Head of caudate nucleus (tissue), 42 donors: ENCODE results near the gene SLC9C1.
"Not testable (repeated sequence)": the region's sequence is repeated elsewhere in the genome, so short reads cannot be mapped to it uniquely, and the experiment has no call there.

Source experiments
- DNase-seq, 42 donors: peaks; one replicate each; pipeline versions ENCODE4 v3.0.0 to v3.0.0-alpha.2; 2020 to 2021; ENCODE audit warnings: mixed read lengths in 7 of 42
- intact Hi-C: fragments of 100-400 bp; cut with DNase I; formaldehyde crosslinking; loops from one replicate; pipeline ENCODE4 v1.15.0; 2022

SLC9C1 gene

DNA sequence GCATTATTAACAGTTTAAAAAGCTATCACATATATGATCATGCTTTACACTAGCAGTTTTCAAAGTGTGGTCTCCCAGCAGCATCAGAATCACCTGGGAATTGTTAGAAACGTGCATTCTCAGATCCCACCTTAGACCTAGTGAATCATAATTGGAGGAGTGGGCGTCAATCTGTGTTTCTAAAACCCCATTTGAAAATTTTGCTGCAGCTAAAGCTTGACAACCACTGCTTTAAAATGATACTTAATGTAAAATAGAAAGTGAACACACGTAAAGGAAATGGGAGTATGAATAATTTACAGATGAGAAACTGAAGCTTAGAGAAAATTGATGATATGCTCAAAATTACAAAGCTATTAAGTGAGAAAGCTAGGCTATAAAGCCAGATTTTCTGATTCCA, 62.3 kb downstream of the SLC9C1 start:
- intact Hi-C loops: no loop called here
- DNase-seq: no peak

DNA sequence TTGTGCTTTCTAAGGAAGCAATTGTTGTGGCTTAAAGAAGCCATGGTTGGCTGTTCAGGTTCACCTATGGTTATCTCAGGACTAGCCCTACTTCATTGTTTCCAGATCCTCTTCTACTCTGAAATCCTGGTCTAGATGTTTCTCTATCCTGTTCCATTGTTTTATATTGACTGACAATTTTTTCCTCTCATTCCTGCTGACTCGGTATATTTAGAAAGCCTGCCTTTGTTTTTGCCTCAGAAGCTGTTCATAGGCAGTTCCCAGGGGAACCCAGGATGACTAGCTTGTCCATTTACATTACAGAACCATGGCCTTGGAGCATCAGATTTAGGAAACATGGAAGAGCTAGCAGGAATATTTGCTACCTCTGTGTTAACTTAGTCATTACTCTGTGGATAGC, 64.0 kb downstream of the SLC9C1 start:
- no peak for DNase-seq
- intact Hi-C loops: no loop called here

DNA sequence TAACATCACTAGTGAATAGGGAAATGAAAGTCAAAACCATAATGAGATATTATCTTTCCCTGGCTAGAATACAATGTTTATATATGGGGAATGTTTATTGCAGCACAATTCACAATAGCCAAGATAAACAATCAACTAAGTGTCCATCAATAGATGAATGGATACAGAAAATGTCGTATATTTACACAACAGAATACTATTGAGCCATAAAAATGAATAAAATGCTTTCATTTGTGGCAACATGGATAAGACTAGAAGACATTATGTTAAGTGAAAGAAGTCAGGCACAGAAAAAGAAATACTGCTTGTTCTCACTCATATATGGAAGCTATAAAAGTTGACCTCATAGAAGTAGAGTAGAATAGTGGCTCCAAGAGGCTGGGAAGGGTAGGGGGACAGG, 65.2 kb downstream of the SLC9C1 start:
- intact Hi-C loops: no loop called here
- DNase-seq: no peak

DNA sequence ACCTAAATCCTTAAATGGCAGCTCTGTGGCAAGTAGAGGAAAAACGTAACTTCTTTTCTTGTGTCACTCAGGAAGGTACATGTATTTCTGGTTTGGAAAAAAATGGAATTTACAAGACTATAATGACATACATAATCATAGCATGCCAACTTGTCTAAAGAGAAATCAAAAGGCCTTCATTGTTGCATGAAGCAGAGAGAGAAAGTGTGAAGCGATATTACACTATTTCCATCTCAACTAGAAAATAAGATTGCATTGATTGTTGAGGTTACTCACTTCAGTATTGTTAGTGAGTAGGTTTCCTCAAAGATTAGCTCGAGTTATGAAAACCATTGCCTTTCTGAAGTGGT, 93.7 kb downstream of the SLC9C1 start:
- intact Hi-C loops: no loop called here
- no peak for DNase-seq

DNA sequence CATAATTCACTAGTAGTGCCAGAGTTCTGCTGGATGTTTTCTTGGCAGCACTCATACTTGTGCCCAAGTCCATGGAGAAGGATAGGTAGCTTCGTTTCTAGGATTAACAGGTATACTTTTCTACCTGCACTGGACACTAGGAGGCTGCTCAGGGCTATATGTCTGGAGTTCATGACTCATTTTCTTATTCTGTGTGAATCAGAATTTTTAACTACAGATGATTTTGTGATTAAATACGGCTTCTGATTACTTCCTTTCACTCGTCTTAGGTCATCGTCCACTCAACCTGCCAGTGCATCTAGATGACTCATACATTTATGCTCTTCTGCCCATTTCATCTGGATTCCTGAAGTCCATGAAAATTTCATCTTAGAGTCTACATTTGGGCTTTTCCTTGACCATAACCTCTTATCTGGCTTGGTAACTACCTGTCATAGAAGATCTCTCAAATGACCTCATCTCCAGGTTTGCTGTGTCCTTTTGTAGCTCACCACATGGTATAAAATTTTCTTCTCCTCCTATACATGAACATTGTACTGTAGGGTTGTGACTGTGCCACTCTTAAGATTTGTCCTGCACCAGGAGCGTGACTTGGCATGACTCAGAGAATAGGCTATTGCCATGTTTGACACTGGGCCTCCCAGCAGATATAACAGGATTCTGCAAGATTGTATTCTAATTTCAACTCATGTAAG, 94.2 kb downstream of the SLC9C1 start:
- no peak for DNase-seq
- intact Hi-C loops: no loop called here

DNA sequence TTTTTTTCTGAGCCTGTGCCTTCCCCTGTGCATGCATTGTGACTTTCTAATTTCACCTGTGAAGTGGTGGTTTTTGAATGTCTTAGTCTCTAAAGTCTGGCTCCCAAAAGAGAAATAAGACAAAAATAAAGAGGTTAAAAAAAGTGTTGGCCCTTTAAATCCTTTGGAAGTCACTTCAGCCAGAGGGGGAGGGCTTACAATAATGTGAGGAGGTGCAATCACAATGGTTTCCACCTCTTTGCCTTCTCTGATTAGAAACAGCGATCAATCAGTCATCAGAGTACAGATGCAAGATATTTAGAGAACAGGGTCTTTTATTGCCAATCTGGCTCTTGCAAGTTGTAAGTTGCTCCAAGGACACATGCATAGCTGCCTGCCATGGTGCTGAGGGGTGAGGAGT, 96.9 kb downstream of the SLC9C1 start:
- intact Hi-C loops: no loop called here
- no peak for DNase-seq

DNA sequence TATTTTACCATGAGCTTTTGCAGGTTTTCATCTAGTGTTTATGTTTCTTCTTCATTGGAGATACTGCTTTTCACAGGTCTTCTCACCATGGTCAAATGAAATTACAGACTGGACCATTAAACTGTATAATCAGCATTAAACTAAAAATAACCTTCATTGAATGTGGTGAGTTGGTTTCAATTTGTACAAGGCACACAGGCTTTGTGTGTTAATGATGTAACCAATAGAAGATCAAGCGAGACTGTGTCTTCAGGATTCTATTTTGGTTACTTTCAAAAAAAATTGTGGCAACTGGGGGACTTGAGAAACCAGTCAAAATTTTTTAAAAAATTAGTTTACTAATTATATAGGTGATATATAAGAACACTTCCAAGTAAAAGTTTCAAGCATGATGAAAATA, 106.7 kb downstream of the SLC9C1 start:
- intact Hi-C loops: no loop called here
- no peak for DNase-seq

DNA sequence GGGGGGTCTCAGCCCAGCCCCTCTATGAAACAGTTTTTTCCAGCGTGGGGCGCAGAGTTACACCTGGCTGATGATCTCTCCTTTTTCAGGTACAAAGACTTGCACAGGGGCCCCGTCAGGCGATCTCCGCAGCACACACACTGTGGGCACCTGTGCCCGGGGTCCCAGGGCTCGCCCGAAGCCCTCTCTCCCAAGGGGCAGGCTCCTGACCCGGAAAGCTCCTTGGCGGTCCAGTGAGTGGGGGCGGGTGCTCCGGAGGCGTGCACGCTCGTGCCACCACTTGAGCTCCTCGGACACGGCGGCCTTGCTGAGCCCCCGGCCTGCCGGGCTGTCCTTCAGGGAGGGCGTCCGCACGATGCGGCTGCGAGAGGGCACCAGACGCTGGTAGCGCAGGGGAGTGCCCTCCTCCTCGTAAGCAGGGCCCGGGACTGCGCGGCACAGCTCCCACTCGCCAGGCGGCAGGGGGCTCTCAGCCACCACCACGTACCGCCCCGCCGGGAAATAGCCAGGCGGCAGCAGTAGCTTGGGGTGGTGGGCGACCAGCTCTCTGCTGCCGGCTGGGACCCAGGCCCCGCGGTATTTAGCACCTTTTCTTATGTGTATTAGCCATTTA, 108.5 kb downstream of the SLC9C1 start:
- intact Hi-C loops: not testable (repeated sequence)

DNA sequence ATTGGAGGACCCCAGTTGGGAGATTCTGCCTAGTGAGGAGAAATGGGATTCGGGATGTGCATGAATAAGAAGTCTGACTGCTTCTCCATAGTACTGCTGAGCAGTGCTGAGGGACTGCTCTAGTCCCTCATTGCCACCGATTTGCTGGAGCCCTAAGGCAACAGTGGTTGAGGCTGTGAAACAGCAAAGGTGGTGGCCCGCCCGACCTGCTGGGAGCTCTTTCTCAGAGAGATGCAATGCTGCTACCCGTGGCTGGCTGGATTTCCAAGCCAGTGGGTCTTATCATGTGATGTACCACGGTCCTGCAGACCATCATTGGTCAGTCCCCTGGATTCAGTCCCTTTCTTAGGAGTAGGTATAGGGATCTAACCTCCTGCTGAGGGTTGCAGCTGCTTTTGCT, 118.4 kb downstream of the SLC9C1 start:
- no peak for DNase-seq
- intact Hi-C loops: no loop called here

More for the DNA sequence above, 108.5 kb downstream of the SLC9C1 start:
- peak in 2 of 42 donors; percentile 7 to 29 for DNase-seq

DNA sequence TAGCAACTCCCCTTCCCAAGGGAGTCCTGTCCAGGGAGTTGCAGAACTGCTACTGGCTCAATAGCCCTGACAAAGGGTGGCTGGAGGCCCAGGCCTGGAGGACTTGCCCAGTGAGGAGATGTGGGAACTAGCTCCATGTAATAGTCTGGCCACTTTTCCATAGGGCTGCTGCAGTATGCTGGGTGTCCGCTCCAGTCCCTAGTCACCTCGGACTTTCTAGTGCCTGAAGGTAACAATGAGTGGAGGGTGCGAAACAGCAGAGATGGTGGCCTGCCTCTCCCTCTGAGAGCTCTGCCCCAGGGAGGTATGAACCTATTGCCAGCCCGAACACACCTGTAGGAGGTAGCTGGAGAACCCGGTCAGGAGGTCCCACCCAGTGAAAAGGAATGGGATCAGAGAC, 119.0 kb downstream of the SLC9C1 start:
- no peak for DNase-seq
- intact Hi-C loops: no loop called here

DNA sequence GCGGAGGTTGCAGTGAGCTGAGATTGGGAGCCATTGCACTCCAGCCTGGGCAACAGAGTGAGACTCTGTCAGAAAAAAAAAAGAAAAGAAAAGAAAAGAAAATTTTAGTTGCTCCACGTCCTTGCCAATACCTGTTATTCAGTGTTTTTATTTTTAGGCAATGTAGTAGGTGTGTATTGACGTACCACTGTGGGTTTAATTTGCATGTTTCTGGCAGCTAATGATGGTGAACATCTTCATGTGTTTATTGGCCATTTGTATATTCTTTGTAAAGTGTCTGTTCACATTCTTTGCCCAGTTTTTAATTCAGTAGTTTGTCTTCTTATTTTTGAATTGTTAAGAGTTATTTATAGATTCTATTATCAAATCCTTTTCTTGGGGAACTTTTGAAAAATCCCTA, 122.9 kb downstream of the SLC9C1 start:
- intact Hi-C loops: no loop called here
- DNase-seq: no peak

DNA sequence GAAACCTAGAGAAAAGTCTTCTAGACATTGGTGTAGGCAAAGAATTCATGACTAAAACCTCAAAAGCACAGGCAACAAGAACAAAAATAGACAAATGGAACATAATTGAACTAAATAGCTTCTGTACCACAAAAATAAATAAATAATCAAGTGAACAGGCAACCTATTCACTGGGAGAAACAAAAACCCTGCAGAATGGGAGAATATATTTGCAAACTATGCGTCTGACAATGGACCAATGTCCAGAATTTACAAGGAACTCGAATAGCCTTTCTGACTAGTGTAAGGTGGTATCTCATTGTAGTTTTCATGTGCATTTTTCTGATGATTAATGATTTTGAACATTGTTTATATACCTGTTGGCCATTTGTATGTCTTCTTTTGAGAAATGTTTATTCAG, 124.0 kb downstream of the SLC9C1 start:
- DNase-seq: no peak
- intact Hi-C loops: no loop called here

DNA sequence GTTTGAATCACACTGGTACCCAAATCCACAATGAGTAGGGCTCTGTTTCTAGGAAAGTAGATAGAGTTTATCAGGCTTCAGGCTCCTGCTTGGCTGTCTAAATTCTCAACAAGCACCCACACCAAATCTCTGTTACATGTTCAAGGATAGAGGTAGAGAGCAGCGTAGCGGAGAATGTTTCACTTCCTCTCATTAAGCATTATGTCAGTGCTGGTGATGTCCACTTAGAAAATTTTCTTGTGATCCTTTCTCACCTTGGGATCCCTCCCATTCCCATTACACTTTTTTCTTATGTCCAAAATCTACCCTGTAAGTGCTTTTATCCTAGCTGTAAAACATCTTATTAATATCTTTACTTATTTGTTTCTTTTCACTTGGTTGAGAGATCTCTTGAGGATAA, 126.3 kb downstream of the SLC9C1 start:
- intact Hi-C loops: no loop called here
- no peak for DNase-seq

DNA sequence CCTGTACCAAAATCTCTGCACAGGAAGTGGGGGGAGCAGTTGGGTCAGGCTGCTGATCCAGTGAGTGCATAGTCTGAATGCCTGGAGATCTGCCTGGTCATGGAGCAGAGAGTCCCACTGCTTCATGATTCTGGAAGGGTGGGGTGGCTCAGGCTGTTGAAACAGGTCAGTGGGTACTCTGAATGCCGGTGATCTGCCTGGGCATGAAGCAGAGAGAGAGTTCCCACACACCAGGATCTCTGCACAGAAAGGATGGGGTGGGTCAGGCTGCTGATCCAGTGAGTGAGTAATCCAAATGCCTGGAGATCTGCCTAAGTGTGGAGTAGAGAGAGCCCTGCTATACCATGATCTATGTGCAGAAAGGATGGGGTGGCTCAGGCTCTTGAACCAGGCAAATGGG, 144.9 kb downstream of the SLC9C1 start:
- DNase-seq: no peak
- intact Hi-C loops: no loop called here

DNA sequence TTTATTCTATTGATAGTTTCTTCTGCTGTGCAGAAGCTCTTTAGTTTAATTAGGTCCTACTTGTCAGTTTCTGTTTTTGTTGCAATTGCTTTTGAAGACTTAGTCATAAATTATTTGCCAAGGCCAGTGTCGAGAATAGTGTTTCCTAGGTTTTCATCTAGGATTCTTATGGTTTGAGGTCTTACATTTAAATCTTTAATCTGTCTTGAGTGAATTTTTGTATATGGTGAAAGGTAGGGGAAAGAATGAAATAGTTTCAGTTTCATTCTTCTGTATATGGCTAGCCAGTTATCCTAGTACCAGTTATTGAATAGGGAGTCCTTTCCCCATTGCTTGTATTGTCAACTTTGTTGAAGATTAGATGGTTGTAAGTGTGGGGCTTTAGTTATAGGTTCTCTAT, 150.3 kb downstream of the SLC9C1 start:
- intact Hi-C loops: no loop called here
- no peak for DNase-seq

DNA sequence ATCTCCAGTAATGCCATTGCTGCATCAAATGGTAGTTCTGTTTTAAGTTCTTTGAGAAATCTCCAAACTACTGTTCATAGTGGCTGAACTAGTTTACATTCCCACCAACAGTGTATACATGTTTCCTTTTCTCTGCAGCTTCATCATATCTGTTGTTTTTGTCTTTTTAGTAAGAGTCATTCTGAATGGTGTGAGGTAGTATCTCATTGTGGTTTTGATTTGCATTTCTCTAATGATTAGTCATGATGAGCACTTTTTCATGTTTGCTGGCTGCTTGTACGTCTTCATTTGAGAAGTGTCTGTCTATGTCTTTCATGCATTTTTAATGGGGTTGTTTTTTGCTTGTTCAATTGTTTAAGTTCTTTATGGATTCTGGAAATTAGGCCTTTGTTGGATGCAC, 150.8 kb downstream of the SLC9C1 start:
- intact Hi-C loops: no loop called here
- DNase-seq: no peak

DNA sequence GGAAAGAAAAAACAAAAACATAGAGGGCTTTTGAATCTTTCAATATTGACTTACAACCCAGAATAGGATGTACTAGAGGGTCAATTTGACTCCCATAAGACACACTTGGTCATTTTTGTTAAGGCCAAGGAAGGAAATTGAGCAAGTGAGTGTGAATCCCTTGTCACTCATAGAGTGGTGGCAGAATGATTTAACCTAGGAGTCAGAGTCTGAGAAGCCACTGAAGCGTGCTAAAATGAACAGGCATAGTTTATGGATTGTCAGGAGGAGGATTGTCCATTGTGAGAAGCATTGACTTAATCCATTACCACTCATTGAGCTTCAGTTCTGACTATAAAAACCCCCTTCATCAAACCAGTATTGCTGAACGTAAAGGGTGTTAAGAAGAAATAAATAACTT, 152.7 kb downstream of the SLC9C1 start:
- intact Hi-C loops: no loop called here
- no peak for DNase-seq

DNA sequence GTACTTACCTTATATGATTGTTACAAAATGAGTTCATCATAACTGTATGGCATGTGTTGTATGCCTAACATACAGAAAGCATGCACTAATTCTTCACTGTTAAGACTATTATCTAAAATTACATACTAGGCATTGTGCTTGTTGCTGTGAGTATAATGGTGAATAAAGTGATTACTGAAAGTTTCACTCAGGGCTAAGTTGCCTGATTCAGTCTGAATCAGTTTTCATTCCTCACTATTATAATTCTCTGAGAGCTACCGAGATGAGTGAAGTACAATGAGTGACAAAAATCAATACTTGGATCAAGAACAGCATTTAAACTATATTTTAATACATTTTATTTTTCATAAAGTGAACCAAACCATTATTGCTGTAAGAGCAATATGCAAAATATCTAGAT, 153.4 kb downstream of the SLC9C1 start:
- no peak for DNase-seq
- intact Hi-C loops: no loop called here

DNA sequence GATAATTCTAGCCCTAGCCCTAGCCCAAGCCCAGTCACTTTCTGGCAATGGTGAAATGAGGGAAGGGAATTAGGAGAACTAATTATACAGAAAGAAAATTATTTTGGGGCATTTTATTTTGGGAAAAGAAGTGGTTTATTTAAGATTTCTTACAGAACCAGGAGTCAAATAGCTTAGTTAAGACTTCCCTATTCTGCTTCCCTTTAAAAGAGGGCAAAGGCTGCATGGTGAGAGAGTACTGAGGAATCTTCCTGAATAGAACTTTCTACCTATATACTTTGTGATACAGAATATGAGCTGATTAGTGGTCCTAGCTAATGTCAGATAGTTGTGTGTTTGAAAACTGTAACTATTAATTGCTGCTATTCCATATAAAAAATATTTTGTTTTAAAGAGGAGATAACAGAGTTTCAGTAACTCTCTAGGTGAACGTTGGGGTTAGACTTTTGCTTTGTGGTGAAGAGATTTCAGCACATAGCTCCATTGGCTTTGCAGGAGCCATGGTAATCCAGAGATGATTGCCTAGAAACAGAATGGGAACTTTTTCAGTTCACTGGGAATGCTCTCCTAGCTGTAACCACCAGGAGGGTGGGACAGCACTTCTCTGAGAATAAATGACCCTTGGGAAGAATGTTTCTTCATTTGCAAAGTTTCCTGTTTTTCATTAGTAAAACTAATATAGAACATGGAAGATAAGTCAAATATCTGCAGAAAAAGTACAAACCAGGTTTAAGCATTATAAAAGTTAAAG, 155.6 kb downstream of the SLC9C1 start:
- intact Hi-C loops: no loop called here
- DNase-seq: no peak

DNA sequence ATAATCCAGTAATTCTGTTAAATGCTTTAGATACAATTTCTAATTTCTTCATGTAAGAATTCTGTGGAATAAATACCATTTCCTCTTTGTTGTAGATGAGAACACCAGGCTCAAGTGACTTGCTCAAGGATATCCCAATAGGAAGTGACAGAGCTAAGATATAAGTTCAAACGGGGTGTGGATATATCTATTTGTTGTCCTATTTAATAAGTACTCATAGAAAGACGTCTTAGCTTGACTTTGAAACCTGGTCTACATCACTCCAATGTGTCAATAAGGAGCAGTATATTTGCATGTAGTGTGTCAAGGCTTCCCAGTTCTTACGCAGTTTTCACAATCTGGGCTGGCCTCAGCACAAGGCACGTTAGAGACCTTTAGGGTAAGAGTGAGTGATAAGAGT, 156.2 kb downstream of the SLC9C1 start:
- DNase-seq: no peak
- intact Hi-C loops: no loop called here
